GM12878 (cell line): Measurements from ENCODE around the gene PERCC1.
"Not testable (repeated sequence)": the region's sequence is repeated elsewhere in the genome, so short reads cannot be mapped to it uniquely, and the experiment has no call there.

Experiments
- CBX3 ChIP-seq: fragments of 200-600 bp; sonication (generic); IDR thresholded peaks from 2 replicates; pipeline ENCODE4 v1.6.1; 2016; ENCODE audit warnings: low read depth, borderline replicate concordance
- POLR2AphosphoS5 ChIP-seq: IDR thresholded peaks from 2 replicates; pipeline ENCODE4 v1.6.1; 2011; ENCODE audit warnings: mild to moderate bottlenecking, low read length, inconsistent platforms

GRCh38 chr16:1478937-1479336 lies 48.1 kb downstream of the PERCC1 start:
- TF ChIP-seq POLR2AphosphoS5, CBX3: not testable (repeated sequence)
